Measurements from ENCODE around the gene RFTN1. TPM values are rescaled to one million over a fixed set of nuclear protein-coding genes. Genes with fewer than 3 reads are reported as not detected.

RFTN1 gene
- total and polyA plus RNA-seq, 10 of the 15 experiments (the other 5 are each of a cell fraction or from before 2014, with no cell fraction given), result 20.6 to 213 (median 147) TPM

DNA sequence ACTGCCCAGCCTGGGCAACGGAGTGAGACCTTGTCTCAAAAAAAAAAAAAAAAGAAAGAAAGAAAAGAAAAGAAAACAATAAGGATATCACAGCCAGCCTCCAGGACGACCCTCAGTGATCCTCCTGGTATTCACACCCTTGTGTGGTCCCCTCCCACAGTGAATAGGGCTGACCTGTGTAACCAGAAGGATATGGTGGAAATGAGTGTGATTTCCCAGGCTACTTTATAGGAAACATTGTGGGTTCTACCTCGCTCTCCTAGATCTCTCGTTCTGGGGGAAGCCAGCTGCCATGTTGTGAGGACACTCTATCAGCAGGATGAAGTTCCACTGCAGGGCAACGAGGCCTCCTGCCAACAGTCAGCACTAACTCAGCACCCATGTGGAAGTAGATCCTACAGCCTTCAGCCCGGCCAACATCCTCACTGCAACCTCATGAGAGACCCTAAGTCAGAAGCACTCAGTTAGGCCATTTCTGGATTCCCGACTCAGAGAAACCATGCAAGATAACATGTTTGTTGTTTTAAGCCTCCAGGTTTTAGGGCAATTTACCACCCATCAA, 11.1 kb downstream of the RFTN1 start:
- Histone ChIP-seq H3K36me3 (ENCODE audit: control insufficient read depth in 2 of 2, insufficient read depth in 2 of 2, low read length in 1 of 2) (peaks cover 14 to 24% of the 10 kb centered on the region in 2 experiments), H3K79me2 (ENCODE audit: control insufficient read depth, insufficient read depth, low read length) (peaks cover 98% of the 10 kb centered on the region), H3K9ac (ENCODE audit: control insufficient read depth, insufficient read depth, low read length) (no peak overlapping the region), H3K4me3 (no peak overlapping the region), H3K4me1 (ENCODE audit: control insufficient read depth, insufficient read depth, low read length) (peaks cover 63% of the 10 kb centered on the region), H3K27me3 (replicated peaks in 1 of 2; ENCODE audit: control insufficient read depth in 2 of 2, insufficient read depth in 2 of 2, low read length in 1 of 2) (no peaks in the 10 kb centered on the region), H3K4me2 (ENCODE audit: control insufficient read depth, insufficient read depth) (no peak overlapping the region), H3K27ac (ENCODE audit: control insufficient read depth, insufficient read depth) (no peak overlapping the region; the same call in 1 of the 2 replicates), H3K9me3 (replicated peaks; ENCODE audit: control insufficient read depth, insufficient read depth, low read length) (peaks cover 2% of the 10 kb centered on the region; the same call in 2 of the 3 replicates), H2AFZ (ENCODE audit: control insufficient read depth, low read depth, low read length) (no peak overlapping the region), H4K20me1 (ENCODE audit: control insufficient read depth, insufficient read depth) (0 out of 2 replicates have a peak, but pooled peaks cover 2% of the 10 kb centered on the region)
- no peak for ATAC-seq
- ChIA-PET POLR2A (interaction anchor here (0.8 to 3.3 kb wide), 3 partner anchors 63 to 129 kb away, joined by 3 to 21 read pairs (median 7); no protein-coding TSS in a partner anchor), SMC1A (ENCODE audit: uncharacterized antibody, unreplicated experiment) (interaction anchor here (0.9 to 25.8 kb wide), 7 partner anchors 7 to 132 kb away, joined by 4 to 295 read pairs (median 13); no protein-coding TSS in a partner anchor), RAD21 (ENCODE audit: unreplicated experiment) (interaction anchor here (1.0 to 4.5 kb wide), 6 partner anchors 13 to 212 kb away, joined by 3 to 36 read pairs (median 8); no protein-coding TSS in a partner anchor), CTCF (interaction anchor here (1.0 kb wide), 2 partner anchors 18 to 211 kb away, joined by 3 to 4 read pairs; no protein-coding TSS in a partner anchor)
- intact Hi-C loops (cut with micrococcal nuclease; ENCODE audit: unreplicated experiment) (no loop called here), in situ Hi-C loops (cut with MboI) (loop anchor here (25.0 kb wide), 1 partner anchor 1140 kb away; no protein-coding TSS in a partner anchor)
- no TSS peak for BruUV-seq (replicated peaks)
- 77% methylated on average over 7 of the region's 7 CpGs for WGBS (ENCODE audit: insufficient coverage, insufficient replicate concordance, low lambda C conversion rate, missing lambda C conversion rate)
- DNase-seq (ENCODE audit: low read depth, low spot score), result no peak
- FAIRE-seq, result no peak
- TF ChIP-seq STAT1 (conservative IDR thresholded peaks at IDR 0.05) (no peak), POLR2AphosphoS5 (IDR thresholded peaks at IDR 0.05; ENCODE audit: low read length) (0 out of 2 replicates have a peak, but pooled peaks have one; percentile 19), CBFB (IDR thresholded peaks at IDR 0.05; ENCODE audit: low read depth) (peak; percentile 20; the same call in 1 of the 2 replicates), POLR2A (IDR thresholded peaks at IDR 0.05; ENCODE audit: low read depth, low read length) (0 out of 2 replicates have a peak, but pooled peaks have one; percentile 52)

DNA sequence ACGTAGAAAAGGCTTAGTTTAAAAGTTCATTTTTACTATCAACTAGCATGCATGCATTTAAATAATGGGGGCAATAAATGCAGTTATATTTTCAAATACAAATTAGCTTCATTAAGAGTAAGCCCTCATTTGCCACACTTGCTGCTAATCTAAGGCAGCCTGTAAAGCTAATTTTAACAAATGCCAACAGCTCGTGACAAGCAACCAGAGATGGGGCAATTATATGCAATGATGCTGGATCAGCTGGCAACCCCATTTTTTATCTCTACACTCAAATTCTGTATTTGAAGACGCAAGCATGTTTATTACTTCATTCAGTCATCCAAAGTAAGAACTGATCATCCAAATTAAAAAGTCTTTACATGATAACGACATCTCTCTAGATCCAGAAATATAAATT, 12.1 kb downstream of the RFTN1 start:
- WGBS (ENCODE audit: insufficient coverage, insufficient replicate concordance, low lambda C conversion rate, missing lambda C conversion rate), result 83% methylated on average over 4 of the region's 4 CpGs
- Histone ChIP-seq H3K27me3 (replicated peaks in 1 of 2; ENCODE audit: control insufficient read depth in 2 of 2, insufficient read depth in 2 of 2, low read length in 1 of 2) (no peaks in the 10 kb centered on the region), H4K20me1 (ENCODE audit: control insufficient read depth, insufficient read depth) (0 out of 2 replicates have a peak, but pooled peaks cover 2% of the 10 kb centered on the region), H3K27ac (ENCODE audit: control insufficient read depth, insufficient read depth) (no peak overlapping the region), H3K4me3 (no peak overlapping the region), H2AFZ (ENCODE audit: control insufficient read depth, low read depth, low read length) (no peak overlapping the region), H3K4me2 (ENCODE audit: control insufficient read depth, insufficient read depth) (no peak overlapping the region), H3K79me2 (ENCODE audit: control insufficient read depth, insufficient read depth, low read length) (peaks cover 98% of the 10 kb centered on the region), H3K36me3 (ENCODE audit: control insufficient read depth in 2 of 2, insufficient read depth in 2 of 2, low read length in 1 of 2) (peaks cover 15 to 20% of the 10 kb centered on the region in 2 experiments), H3K4me1 (ENCODE audit: control insufficient read depth, insufficient read depth, low read length) (peaks cover 66% of the 10 kb centered on the region), H3K9me3 (replicated peaks; ENCODE audit: control insufficient read depth, insufficient read depth, low read length) (peaks cover 2% of the 10 kb centered on the region; the same call in 2 of the 3 replicates), H3K9ac (ENCODE audit: control insufficient read depth, insufficient read depth, low read length) (no peak overlapping the region)
- in situ Hi-C loops (cut with MboI), result loop anchor here (25.0 kb wide), 1 partner anchor 1139 kb away; no protein-coding TSS in a partner anchor
- BruUV-seq (replicated peaks), result no TSS peak
- DNase-seq (ENCODE audit: low read depth, low spot score) (no peak), ATAC-seq (no peak), FAIRE-seq (no peak)
- ChIA-PET SMC1A (ENCODE audit: uncharacterized antibody, unreplicated experiment) (interaction anchor here (0.8 to 25.8 kb wide), 5 partner anchors 11 to 200 kb away, joined by 3 to 295 read pairs (median 4); no protein-coding TSS in a partner anchor), RAD21 (ENCODE audit: unreplicated experiment) (interaction anchor here (4.1 kb wide), 1 partner anchor 126 kb away, joined by 17 read pairs; no protein-coding TSS in a partner anchor), POLR2A (interaction anchor here (1.0 to 1.6 kb wide), 4 partner anchors 9 to 15 kb away, joined by 3 read pairs; no protein-coding TSS in a partner anchor), CTCF (interaction anchor here (1.2 to 2.2 kb wide), 2 partner anchors 19 to 24 kb away, joined by 3 to 11 read pairs; no protein-coding TSS in a partner anchor)
- intact Hi-C loops (cut with micrococcal nuclease; ENCODE audit: unreplicated experiment), result no loop called here
- TF ChIP-seq, protein P1, sequence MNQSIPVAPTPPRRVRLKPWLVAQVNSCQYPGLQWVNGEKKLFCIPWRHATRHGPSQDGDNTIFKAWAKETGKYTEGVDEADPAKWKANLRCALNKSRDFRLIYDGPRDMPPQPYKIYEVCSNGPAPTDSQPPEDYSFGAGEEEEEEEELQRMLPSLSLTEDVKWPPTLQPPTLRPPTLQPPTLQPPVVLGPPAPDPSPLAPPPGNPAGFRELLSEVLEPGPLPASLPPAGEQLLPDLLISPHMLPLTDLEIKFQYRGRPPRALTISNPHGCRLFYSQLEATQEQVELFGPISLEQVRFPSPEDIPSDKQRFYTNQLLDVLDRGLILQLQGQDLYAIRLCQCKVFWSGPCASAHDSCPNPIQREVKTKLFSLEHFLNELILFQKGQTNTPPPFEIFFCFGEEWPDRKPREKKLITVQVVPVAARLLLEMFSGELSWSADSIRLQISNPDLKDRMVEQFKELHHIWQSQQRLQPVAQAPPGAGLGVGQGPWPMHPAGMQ (IDR thresholded peaks at IDR 0.05; ENCODE audit: borderline replicate concordance), result no peak
- TF ChIP-seq, protein P2, sequence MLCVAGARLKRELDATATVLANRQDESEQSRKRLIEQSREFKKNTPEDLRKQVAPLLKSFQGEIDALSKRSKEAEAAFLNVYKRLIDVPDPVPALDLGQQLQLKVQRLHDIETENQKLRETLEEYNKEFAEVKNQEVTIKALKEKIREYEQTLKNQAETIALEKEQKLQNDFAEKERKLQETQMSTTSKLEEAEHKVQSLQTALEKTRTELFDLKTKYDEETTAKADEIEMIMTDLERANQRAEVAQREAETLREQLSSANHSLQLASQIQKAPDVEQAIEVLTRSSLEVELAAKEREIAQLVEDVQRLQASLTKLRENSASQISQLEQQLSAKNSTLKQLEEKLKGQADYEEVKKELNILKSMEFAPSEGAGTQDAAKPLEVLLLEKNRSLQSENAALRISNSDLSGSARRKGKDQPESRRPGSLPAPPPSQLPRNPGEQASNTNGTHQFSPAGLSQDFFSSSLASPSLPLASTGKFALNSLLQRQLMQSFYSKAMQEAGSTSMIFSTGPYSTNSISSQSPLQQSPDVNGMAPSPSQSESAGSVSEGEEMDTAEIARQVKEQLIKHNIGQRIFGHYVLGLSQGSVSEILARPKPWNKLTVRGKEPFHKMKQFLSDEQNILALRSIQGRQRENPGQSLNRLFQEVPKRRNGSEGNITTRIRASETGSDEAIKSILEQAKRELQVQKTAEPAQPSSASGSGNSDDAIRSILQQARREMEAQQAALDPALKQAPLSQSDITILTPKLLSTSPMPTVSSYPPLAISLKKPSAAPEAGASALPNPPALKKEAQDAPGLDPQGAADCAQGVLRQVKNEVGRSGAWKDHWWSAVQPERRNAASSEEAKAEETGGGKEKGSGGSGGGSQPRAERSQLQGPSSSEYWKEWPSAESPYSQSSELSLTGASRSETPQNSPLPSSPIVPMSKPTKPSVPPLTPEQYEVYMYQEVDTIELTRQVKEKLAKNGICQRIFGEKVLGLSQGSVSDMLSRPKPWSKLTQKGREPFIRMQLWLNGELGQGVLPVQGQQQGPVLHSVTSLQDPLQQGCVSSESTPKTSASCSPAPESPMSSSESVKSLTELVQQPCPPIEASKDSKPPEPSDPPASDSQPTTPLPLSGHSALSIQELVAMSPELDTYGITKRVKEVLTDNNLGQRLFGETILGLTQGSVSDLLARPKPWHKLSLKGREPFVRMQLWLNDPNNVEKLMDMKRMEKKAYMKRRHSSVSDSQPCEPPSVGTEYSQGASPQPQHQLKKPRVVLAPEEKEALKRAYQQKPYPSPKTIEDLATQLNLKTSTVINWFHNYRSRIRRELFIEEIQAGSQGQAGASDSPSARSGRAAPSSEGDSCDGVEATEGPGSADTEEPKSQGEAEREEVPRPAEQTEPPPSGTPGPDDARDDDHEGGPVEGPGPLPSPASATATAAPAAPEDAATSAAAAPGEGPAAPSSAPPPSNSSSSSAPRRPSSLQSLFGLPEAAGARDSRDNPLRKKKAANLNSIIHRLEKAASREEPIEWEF (IDR thresholded peaks at IDR 0.05; ENCODE audit: insufficient replicate concordance, low read depth, low read length), result no peak
- no peak for TF ChIP-seq HDAC2 (IDR thresholded peaks at IDR 0.05)
